Stimulated activated CD8-positive, alpha-beta memory T cell treated with anti-CD3 and anti-CD28 coated beads, Interleukin-15, amount 100 ng/mL, for 24 hours (primary cell): ENCODE data around the gene MGME1.

Experiments
- DNase-seq: peaks from one replicate; pipeline ENCODE4 v3.0.0-alpha.2; 2020; ENCODE audit warnings: low read depth

Gene MGME1

GRCh38 chr20:17940224-17940971, 28.4 kb upstream of the MGME1 start:
- no peak for DNase-seq

DNA sequence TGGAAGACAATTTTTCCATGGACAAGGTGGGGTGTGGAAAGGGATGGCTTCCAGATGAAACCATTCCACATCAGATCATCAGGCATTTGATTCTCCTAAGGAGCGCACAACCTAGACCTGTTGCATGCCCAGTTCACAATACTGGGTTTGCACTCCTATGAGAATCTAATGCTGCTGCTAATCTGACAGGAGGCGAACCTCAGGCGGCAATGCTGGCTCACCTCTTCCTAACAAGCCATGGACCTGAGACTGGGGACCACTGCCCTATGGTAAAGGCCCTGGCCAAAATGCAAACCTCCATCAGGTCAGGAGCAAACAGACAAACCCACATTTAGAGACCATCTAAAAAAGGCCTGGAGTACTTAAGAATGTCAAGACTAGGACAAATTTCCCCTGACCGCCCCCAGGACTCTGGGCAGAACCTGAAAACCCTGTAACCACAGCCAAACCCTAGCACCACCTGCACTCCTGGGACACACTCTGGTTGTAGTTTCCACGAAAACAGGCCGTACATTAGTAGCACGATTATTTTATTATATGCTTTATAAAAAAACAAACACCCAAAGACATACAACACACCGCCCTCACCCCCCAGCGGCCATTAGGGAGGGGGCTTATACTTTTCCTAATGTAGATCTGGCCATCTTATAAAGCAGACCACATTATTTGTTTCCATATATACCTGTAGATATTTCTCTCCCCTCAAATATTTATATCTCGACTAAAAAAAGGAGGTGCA, 27.6 kb upstream of the MGME1 start:
- no peak for DNase-seq

DNA sequence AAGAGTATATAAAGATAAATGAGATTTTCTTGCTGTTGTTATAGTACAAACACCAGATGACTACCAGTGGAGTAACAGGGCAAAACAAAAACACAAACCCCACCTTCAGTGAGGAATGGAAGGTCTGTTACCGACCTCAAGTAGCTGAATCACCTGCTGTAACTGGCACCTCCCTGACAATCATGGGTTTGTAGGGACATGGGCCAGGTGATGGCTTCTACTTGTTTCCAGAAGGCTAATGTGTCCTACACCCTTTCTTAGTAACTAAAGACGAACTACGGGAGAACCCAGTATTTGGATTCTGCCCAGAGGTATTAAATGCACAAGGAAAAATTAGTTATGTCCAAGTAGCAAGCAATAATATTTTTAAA, 27.0 kb upstream of the MGME1 start:
- no peak for DNase-seq

- DNase-seq: no peak
Measured at GRCh38 chr20:17943343-17943742, 25.5 kb upstream of the MGME1 start.

GRCh38 chr20:17944854-17945474, 23.9 kb upstream of the MGME1 start:
- DNase-seq: no peak

GRCh38 chr20:17946040-17946439, 22.8 kb upstream of the MGME1 start:
- DNase-seq: no peak

- DNase-seq: no peak
Measured at GRCh38 chr20:17946572-17947473, 22.0 kb upstream of the MGME1 start.

DNA sequence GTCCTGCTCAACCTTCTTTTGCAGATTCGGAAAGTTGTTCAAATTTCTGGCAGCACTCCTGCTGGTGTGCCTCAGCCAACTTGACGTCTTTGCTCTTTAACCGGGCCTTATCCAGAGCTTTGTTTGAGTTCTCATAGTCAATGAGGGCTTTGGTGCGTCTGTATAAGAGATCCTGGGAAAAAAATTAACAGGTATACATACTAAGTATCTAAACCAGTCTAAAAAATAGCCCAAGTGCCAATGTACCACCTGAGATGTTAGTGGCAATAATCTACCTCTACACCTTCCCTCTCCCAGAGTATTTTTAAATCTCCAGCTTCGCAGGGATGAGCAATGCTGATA, 21.4 kb upstream of the MGME1 start:
- DNase-seq: no peak

GRCh38 chr20:17948442-17948841, 20.4 kb upstream of the MGME1 start:
- no peak for DNase-seq

- no peak for DNase-seq
Measured at GRCh38 chr20:17949899-17950298, 18.9 kb upstream of the MGME1 start.

DNA sequence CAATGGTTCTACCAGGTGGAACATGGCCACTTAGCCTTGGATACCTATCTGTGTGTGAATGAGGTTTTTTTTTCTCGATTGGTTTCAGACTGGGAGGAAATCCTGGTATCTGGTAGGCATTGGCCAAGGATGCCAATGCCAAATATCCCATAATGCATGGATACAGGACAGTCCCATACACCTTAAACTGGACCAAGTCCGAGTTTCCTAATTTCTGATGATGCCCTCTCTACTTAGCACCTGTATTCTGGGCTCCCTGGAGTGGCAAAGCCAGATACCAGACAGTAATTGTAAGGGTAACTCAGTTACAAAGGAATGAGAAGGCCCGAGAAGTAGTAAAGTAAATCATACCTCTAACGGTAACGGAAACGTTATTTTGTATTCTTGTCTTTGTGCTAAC, 18.1 kb upstream of the MGME1 start:
- DNase-seq: no peak

GRCh38 chr20:17951323-17951722, 17.5 kb upstream of the MGME1 start:
- no peak for DNase-seq

DNA sequence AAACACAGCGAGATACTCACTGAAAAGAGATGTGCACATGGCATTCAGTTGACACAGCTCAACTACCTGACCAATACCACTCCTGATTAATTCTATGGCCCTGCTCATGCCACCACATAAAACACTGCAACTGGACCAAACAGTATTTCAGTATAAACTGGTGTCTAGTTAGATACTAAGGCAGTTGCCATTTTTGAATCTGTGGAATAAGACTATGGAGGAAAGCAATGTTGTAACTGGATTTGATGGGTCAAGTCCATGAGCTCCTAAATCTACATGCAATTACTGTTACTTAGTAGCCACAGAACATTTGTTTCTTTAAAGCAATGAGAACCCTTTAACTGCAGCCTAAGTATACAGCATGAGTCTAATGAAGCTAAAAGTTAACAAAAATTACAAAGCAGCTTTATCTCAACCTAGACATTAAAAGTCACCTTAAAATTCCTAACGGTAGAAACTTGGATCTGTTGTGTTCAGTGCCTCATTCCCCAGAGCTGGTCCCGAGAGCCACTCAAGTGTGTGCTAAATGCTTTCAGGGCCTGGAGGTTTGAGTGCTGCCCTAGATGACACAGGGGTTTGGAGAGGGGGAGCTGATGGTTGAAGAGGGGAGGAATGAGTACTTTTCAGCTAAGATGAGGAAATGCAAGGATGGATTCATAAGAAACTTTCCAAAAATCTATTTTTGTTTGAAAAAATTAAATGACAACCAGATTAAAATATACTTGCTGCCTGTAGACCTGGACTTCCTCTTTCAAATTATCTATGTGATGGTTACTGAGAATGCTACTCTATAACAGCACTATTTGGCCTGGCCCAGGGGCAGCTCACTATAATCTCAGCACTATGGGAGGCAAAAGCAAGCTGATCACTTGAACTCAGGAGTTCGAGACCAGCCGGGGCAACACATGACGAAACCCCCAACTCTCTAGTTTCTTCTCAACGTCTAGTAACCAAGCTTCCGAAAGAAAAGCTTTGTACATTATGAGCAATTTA, 15.8 kb upstream of the MGME1 start:
- no peak for DNase-seq

- DNase-seq: no peak
Measured at GRCh38 chr20:17953935-17954334, 14.9 kb upstream of the MGME1 start.

- DNase-seq: no peak
Measured at GRCh38 chr20:17955302-17955701, 13.5 kb upstream of the MGME1 start.

GRCh38 chr20:17956099-17956685, 12.6 kb upstream of the MGME1 start:
- no peak for DNase-seq

GRCh38 chr20:17957505-17958363, 11.1 kb upstream of the MGME1 start:
- DNase-seq: no peak

DNA sequence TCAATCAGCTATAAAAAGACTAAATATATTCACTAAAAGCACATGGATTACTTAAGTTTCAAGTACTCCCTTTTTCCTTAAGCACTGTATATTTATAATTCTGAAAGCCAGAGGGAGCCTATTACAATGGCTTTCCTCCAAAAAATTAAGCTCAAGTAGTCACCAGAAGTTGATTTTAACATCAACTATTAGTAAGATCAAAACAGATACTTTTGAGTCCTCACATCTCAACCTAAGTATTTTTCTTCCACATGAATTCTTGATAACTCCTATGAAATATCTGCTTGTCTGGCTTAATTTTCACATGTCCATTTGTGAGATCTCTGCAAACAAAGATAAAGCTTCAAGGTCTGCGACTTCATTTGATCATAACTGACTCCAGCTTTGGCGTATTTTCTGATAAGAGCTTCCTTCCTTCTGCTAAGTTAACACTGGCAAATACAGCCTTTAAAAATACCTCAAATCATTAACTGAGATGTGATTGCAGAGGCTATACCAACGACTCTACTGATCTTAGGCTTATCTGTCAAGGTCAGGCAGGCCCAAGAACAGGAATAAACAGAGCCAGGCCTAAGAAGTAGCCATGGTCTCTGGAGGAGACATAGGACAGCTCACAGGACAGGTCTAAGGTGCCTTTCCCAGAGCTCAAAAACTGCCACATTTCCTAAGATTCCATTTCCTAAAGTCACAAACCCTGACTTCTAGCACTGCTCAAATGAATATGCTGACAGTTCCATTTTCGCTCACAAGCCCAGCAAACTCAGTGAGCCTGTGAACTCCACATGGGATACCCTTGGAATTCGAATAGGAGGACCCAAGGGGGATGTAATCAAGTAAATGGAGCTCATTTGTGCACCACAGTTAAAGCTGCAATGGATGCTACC, 10.2 kb upstream of the MGME1 start:
- DNase-seq: no peak

DNA sequence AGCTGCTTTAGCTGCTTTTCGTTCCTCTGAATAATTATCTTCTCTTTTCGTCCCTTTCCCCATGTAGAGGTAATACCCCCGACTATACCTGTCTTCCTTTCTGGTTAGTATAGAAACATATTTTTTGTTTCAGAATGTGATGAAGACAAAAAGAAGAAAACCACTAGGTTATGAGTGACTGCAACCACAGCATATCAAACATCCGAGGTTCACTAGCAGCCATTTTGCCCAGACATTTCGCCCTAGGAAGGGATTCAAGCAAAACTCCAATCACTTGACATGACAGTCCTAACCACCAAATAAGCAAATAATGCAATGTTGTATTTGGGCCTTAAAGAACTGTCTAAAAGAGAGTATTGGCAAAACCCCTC, 9.6 kb upstream of the MGME1 start:
- DNase-seq: no peak
